GM19397 (cell line): Measurements from ENCODE around the gene ZCCHC10.

Experiments
- ATAC-seq: cut with Tn5 transposase; IDR thresholded peaks from one replicate; pipeline ENCODE4 v1.9.1; 2021; ENCODE audit warnings: mild to moderate bottlenecking, moderate library complexity; ENCODE audit not compliant: unreplicated experiment

ZCCHC10 gene

DNA sequence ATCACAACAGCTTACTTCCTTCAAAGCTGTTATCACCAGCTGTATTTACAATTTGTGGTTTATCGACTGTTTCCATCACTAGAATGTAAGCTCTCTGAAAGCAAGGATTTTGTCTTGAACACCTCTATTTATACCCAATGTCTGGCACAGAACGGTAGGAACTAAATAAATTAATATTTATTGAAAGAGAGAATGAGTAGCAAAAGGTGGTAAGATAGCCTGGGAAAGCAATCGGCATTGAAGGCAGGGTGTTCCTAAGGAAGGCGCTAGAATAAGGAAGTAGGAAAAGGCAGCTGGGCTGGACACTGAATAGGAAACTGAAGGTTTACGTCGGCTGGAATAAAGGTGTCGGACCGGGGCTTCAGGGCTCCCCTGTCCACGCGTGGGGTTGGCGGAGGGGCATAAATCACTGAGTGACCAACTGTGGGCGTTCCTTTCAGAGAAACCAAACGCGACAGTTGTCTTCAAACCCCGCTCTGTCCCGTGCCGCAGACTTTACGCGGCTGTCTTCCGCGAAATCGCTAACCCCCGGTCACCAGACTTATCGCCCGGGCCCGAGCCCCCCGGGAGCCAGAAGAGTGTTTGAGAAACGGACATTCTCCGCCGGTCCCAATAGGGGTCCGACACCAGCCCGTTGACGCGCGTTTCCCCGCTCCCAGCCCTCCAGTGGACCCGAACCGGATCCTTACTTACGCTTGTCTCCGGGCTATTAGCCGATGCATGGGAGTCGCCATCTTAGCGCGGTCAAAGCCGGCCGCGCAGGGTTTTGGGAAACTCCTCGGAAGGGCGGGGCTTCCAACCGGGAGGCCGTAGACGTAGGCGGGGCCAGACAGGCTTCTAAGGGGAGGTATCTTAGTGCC lies at the start of gene ZCCHC10:
TSS of gene ZCCHC10 (minus strand) at position 746 of the 860 bp plus-strand sequence. CDS start at position 734, 12 bp downstream.
- ATAC-seq = peak; percentile 98

DNA sequence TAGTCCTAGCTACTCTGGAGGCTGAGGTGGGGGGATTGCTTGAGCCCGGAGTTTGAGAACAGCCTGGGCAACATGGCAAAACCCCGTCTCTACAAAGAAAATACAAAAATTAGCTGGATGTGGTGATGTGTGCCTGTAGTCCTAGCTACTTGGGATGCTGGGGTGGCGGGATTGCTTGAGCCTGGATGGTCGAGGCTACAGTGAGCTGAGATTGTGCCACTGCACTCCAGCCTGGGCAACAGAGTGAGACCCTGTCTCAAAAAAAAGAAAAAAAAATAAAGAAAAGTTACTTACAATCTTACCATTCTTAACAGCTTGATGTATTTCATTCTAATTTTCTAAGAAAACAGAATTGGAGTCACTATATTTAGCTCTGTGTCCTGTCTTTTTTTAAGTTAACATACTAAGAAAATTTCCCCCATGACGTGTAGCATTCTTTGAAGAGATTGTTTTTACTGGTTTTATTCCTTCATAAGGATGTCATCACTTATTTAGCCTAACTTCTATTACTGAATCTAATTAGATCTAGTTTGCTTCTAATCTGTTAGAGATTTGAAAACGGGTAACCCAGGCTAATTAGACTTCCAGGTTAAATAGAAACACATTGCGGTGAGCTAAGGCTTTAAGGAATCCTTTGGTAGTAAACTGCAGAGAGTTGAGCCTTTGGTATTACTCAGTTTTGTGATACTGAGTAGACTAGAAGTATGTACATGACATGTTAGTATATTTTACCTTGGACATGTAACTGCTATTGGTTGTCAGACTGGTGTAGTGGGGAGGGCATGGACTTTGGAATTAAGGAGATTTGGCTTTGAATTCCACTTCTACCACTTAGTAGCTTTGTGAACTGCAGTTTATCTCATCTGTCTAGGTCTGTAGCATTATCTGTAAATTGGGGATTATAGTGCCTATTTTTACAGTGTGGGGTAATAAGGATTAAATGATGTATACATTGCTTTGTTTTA lies 49.5 kb upstream of the ZCCHC10 start:
- no peak for ATAC-seq

- ATAC-seq = no peak
Measured at GRCh38 chr5:133072021-133072420, 45.7 kb upstream of the ZCCHC10 start.

DNA sequence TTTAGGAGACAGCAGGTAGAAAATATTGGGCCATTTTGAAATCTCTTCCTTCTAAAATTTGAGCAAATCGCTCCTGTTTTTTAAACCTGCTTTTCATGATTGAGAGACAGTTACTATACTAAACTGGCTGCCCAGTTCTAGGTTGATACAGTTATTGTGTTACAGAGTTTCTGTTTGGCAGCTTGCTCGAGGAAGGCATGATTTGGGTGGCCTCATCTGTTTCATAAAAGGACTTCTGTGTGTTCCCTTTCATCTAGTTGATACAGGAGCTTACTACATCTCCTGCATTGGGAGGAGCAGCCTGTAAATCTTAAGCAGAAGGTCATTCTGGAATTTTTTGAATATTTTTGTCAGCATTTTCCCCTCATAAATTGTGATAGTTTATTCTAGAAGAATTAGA lies 39.7 kb upstream of the ZCCHC10 start:
- no peak for ATAC-seq

GRCh38 chr5:133065471-133065870 lies 39.1 kb upstream of the ZCCHC10 start:
- no peak for ATAC-seq

DNA sequence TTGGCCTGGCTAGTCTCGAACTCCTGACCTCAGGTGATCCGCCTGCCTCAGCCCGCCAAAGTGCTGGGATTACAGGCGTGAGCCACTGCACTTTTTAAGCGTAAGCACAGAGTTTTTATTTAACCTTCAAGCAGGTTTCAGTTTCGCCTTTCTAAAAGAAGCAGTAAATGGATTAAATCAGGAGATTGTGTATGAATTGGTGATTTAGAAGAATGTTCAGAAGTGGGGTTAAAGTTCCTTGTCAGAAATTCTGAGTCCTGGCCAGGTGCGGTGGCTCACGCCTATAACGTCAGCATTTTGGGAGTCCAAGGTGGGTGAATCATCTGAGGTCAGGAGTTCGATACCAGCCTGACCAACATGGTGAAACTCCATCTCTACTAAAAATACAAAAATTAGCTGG lies 37.6 kb upstream of the ZCCHC10 start:
- no peak for ATAC-seq

GRCh38 chr5:133062276-133062675 lies 35.9 kb upstream of the ZCCHC10 start:
- ATAC-seq = no peak

DNA sequence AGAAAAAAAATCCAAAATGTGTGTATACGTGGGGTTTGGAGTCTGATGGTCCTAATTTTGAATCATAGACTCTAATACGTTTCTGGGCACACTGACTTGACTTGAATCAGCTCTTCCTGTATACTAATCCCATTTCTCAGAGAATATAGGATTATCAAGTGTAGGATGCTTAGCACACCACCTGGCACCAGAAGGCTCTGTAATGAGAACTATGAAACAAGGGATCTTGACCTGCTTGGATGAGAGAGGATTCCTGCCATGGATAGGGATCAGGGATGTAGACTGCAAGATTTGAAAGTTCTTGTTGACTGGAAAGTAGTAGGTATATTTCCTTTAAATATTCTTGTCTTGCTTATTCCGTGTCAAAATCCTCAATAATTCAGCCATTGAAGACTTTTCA lies 33.3 kb upstream of the ZCCHC10 start:
- no peak for ATAC-seq

- ATAC-seq = no peak
Measured at GRCh38 chr5:133056891-133057290, 30.5 kb upstream of the ZCCHC10 start.

DNA sequence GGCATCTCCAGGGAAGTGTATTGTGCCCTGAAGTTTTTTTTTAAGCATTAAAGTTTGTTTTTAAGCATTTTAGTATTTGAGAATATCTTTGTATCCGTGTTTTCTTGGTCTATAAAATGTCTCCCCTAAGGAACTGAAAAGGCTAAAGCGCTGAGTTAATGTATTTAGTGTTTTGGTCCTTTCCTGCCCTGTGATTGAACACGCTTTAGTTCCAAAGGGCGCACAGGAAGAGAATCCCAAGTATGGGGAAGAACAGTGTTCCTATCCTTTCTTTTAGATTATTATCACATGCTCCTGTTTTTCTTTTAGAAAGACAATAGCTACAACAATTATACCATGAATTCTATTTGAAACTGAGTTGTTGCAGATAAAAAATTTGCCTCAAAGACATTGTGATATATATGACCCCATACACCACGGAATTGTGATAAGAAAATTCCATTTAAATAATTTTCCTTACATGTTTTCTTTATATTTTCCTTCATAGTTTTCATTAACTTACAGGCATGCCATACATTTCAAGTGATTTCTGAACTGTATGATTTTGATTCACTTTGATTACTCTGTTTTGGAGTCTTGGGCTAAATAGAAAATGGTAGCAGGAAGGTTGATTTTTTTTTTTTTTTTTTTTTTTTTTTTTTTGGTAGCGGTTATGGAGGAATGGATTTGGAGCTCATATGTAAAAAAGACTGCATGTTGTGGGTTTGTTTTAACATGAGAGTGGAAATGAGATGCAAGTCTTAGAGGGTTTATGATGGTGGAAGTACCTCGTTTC lies 28.5 kb upstream of the ZCCHC10 start:
- ATAC-seq = no peak

GRCh38 chr5:133053448-133053847 lies 27.1 kb upstream of the ZCCHC10 start:
- no peak for ATAC-seq

DNA sequence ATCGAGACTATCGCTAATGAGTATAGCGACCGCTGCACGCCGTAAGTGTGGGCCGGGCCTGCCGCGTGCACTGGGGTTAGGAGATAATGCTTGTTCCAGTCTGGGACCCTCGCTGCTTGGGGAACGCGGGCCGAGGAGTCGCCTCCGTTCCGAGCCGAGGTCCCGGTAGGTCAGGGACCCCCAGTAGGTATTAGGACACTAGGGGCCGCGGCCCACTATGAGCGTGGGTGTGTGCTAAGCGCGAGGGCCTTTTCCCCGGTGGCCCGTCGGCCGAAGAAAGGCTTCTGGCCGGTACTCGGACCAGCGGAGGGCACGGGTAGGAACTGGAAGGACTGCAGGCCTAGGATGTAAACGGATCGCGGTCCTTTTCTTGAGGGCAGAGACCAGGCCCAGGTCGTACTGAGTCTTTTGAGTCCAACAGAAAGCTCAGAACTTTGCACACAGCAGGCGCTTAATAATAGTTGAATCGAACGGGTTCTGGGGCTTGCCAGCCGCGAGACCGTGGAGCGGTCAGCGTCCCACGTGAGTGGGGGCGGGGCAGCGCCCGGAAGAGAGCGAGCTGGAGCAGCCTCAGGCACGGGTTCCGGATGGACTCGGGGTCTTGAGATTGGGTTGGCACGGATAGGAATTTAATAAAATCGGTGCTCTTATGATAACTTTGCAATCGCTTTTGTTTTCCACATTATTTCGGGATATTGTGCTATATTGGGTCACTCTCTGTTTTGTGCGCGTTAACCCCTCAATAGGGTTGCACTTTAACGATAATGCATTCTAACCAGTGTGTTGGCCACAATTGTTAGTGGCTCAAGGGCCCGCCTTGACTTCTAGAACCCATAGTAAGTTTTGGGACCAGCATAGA lies 26.2 kb upstream of the ZCCHC10 start:
- peak; percentile 41 for ATAC-seq

DNA sequence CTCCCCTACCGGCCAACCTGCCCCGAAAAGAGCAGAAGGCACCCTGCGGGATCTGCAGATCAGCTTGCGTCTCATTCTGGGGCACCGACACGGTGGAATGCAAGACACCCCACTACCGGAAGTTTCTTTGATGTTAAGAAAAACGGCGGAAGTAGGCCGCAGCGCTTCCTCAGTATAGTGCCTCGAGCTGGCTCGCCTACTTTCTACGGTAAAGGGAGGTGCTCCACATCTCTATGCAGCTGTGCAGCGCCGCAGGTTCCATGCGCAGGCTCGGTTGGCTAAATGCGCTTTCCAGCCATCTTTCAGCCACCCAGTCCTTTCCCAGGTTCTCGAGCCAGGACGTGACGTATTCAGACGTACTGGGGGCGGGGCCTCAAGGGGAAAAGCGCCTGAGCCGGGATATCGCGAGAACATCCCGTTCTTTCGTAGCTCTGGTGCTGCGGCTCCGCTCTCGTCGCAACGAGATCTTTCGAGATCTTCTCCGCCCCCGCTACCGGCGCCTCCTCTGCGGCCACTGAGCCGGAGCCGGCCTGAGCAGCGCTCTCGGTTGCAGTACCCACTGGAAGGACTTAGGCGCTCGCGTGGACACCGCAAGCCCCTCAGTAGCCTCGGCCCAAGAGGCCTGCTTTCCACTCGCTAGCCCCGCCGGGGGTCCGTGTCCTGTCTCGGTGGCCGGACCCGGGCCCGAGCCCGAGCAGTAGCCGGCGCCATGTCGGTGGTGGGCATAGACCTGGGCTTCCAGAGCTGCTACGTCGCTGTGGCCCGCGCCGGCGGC lies 25.4 kb upstream of the ZCCHC10 start, which contains the start of gene HSPA4:
TSS of gene HSPA4 (plus strand) at position 472 of the 775 bp plus-strand sequence. CDS start at position 710, 238 bp downstream.
- ATAC-seq = peak; percentile 82

DNA sequence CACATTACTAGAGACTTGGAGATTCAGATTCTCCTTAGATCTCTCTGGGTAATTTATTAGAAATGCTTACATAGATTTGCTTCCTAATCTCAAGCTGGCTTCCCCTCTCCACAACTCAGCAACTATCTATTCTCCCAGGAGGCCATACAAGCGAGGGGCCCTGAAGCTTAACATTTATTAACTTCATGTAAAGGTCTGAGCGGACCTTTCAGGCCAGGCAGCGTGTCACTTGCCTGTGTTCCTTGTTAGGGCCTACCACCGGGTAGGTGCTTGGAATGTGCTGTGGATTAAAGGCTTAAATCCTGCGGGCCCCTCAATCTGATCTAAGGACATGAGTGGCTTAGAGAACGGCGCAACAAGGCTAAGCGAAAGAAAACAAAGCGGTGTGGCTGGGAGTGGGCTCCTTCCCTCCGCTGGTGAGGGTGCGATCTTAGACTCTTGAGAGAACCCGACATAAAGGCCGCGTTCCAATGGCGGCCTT lies 24.8 kb upstream of the ZCCHC10 start:
- no peak for ATAC-seq

DNA sequence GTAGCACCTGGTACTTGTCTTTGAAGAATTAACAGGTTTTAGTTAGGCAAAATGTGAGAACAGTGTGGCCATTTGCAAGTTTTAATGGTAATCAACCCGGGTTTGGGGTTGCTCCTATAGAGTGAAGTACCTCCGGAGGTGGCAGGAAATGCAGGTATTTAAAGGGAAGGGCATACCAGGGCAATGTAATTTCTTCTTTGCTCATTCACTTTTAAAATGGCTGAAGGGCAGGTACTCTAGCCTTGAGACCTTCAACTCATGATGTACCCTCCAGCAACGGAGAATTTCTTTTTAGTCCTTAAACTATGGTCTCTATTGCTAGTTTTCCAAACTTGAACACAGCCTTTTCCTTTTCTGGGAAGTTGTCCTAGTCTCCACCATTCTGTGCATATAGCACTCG lies 24.2 kb upstream of the ZCCHC10 start:
- ATAC-seq = no peak

- ATAC-seq = no peak
Measured at GRCh38 chr5:133049726-133050048, 23.3 kb upstream of the ZCCHC10 start.

GRCh38 chr5:133048993-133049725 lies 22.8 kb upstream of the ZCCHC10 start:
- ATAC-seq = no peak

GRCh38 chr5:133047404-133047803 lies 21.1 kb upstream of the ZCCHC10 start:
- no peak for ATAC-seq
